HepG2 (cell line): Measurements from ENCODE around the gene ZNF428. TPM values are rescaled to one million over a fixed set of nuclear protein-coding genes. Genes with fewer than 3 reads are reported as not detected.

Source experiments
- ATAC-seq: fragments of 200-7000 bp; cut with Tn5 transposase; 3 replicates; pipeline ENCODE4 v1.9.1; 2020; ENCODE audit warnings: mild to moderate bottlenecking, moderate library complexity
- BruUV-seq: library from RNA; stranded (reverse); fragments of 400-500 nt; replicated peaks from 2 replicates; lab custom pipeline; 2021; lab: Mats Ljungman, UMichigan
- CTCF ChIA-PET: fragments of 300-600 bp; formaldehyde crosslinking; extraction: SDS; loops from one replicate; lab custom pipeline; 2021; ENCODE audit warnings: low total read pairs, inconsistent platforms, low intra/inter-chr PET ratio; lab: Yijun Ruan, JAX
- POLR2A ChIA-PET: fragments of 350-600 bp; sonication (Branson Sonifier 250); formaldehyde crosslinking; loops from one replicate; lab custom pipeline; 2020; ENCODE audit warnings: antibody characterized with exemption, inconsistent platforms; lab: Yijun Ruan, JAX
- DNase-seq: peaks from one replicate; pipeline ENCODE4 v3.0.0-alpha.2; 2015; ENCODE audit warnings: low spot score
- FAIRE-seq: peaks from 3 replicates; lab custom pipeline; 2011; peaks lifted over from hg19 to GRCh38; lab: Jason Lieb, UNC
- H2AFZ ChIP-seq: one replicate; pipeline ENCODE4 v1.6.1; 2011; ENCODE audit warnings: low read length, inconsistent platforms
- H3K27ac ChIP-seq: fragments of 300-600 bp; 3 replicates; pipeline ENCODE4 v1.8.0; 2011; ENCODE audit warnings: mixed run types, mild to moderate bottlenecking, mixed read lengths, low read length, inconsistent platforms; ENCODE audit not compliant: insufficient read depth; ENCODE audit errors: extremely low read length
- H3K27me3 ChIP-seq, 2 experiments: fragments of 200-600 bp in 1 of 2; 2 replicates in 1 of 2; 3 replicates in 1 of 2; pipeline versions ENCODE4 v1.6.0 to v1.8.0; 2011; ENCODE audit warnings: low read length in 2 of 2, mild to moderate bottlenecking in 2 of 2, moderate library complexity in 2 of 2, inconsistent platforms in 1 of 2; ENCODE audit not compliant: insufficient read depth in 2 of 2, control insufficient read depth in 1 of 2
- H3K36me3 ChIP-seq, 2 experiments: fragments of 200-600 bp in 1 of 2; replicated peaks in 1 of 2; 2 replicates in 1 of 2; 3 replicates in 1 of 2; pipeline versions ENCODE4 v1.5.1 to v1.8.0; 2011; ENCODE audit warnings: low read length in 2 of 2, inconsistent platforms in 1 of 2; ENCODE audit not compliant: insufficient read depth in 2 of 2, control insufficient read depth in 1 of 2
- H3K4me1 ChIP-seq: 2 replicates; pipeline ENCODE4 v1.5.1; 2012; ENCODE audit warnings: low read length, inconsistent platforms; ENCODE audit not compliant: insufficient read depth
- H3K4me2 ChIP-seq: 2 replicates; pipeline ENCODE4 v1.6.0; 2011; ENCODE audit warnings: low read depth, low read length, inconsistent platforms
- H3K4me3 ChIP-seq, 3 experiments: fragments of 200-600 bp in 1 of 3; sonication (generic), shearing (Covaris generic) in 1 of 3; replicated peaks in 1 of 3; 2 replicates each; pipeline ENCODE4 v1.5.1; 2011 to 2016; ENCODE audit warnings: low read length in 3 of 3, inconsistent platforms in 2 of 3, low read depth in 2 of 3, mild to moderate bottlenecking in 2 of 3, control low read depth in 1 of 3, mixed read lengths in 1 of 3; ENCODE audit not compliant: insufficient read depth in 1 of 3
- H3K79me2 ChIP-seq: one replicate; pipeline ENCODE4 v1.6.1; 2011; ENCODE audit warnings: low read length, inconsistent platforms; ENCODE audit not compliant: insufficient read depth
- H3K9ac ChIP-seq: 2 replicates; pipeline ENCODE4 v1.6.0; 2011; ENCODE audit warnings: mild to moderate bottlenecking, low read depth, low read length, inconsistent platforms; ENCODE audit not compliant: insufficient read depth
- H3K9me3 ChIP-seq: 2 replicates; pipeline ENCODE4 v1.5.1; 2012; ENCODE audit warnings: mild to moderate bottlenecking, low read length
- H4K20me1 ChIP-seq: 2 replicates; pipeline ENCODE4 v1.6.0; 2011; ENCODE audit warnings: inconsistent platforms, mild to moderate bottlenecking, low read length, moderate library complexity; ENCODE audit not compliant: insufficient read depth
- AGO2 ChIP-seq: fragments of 200-400 bp; formaldehyde crosslinking; optimal IDR thresholded peaks from 2 replicates; pipeline ENCODE3; 2017; ENCODE audit warnings: mild to moderate bottlenecking, low read depth, low read length, moderate library complexity
- DZIP1 ChIP-seq: sonication (generic); formaldehyde crosslinking; IDR thresholded peaks from 2 replicates; pipeline ENCODE4 v1.5.0; 2020; ENCODE audit warnings: mild to moderate bottlenecking, missing genetic modification reagents
- MATR3 ChIP-seq: sonication (generic); formaldehyde crosslinking; IDR thresholded peaks from 2 replicates; pipeline ENCODE4 v1.4.0; 2020; ENCODE audit warnings: missing genetic modification reagents
- ZNF598 ChIP-seq: sonication (generic); formaldehyde crosslinking; IDR thresholded peaks from 2 replicates; pipeline ENCODE4 v1.5.1; 2020; ENCODE audit warnings: mild to moderate bottlenecking, missing genetic modification reagents, borderline replicate concordance
- ZNF724P ChIP-seq: sonication (generic); formaldehyde crosslinking; IDR thresholded peaks from 2 replicates; pipeline ENCODE4 v1.8.0; 2022; ENCODE audit warnings: missing genetic modification reagents, borderline replicate concordance
- WGBS: methylation state at CpG from one replicate; pipeline ENCODE4 v1.1.6; 2017; ENCODE audit warnings: low lambda C conversion rate; 5-methylcytosine and 5-hydroxymethylcytosine counted together
- in situ Hi-C: cut with HindIII; loops from 2 replicates; pipeline ENCODE4 v1.10.0; 2017; ENCODE audit warnings: low pct_unique_long_range_greater_than_20kb; ENCODE audit not compliant: extremely low pct_ligation_motif_present
- intact Hi-C: fragments of 100-400 bp; cut with micrococcal nuclease; formaldehyde crosslinking; loops from one replicate; pipeline ENCODE4 v1.10.0; 2022; ENCODE audit not compliant: unreplicated experiment
- polyA plus RNA-seq, 8 experiments: library from polyadenylated mRNA; depleted of rRNA in 3 of 8; stranded (reverse) in 7 of 8; unstranded in 1 of 8; fragments of >200 nt; fragmentation: Illumina TruSeq in 4 of 8; extraction: Trizol in 4 of 8; gene quantifications; 2 replicates each; pipeline versions ENCODE4 v1.2.1 to v1.2.3, GENCODE V29; 2011 to 2016; ENCODE audit warnings: low read depth in 4 of 8, missing spikeins in 1 of 8, mixed read lengths in 1 of 8; ENCODE audit not compliant: insufficient read depth in 1 of 8
- total RNA-seq, 5 experiments: library from RNA; depleted of rRNA; stranded (reverse); fragments of >200 nt; fragmentation: Illumina TruSeq; extraction: Trizol; gene quantifications; 2 replicates each; pipeline ENCODE4 v1.2.3, GENCODE V29; 2016; ENCODE audit warnings: low read depth in 1 of 5

Gene ZNF428
- total and polyA plus RNA-seq, 2 of the 13 experiments (the other 11 are each of a cell fraction or from before 2014, with no cell fraction given) = 10.4 to 26.9 TPM

- Histone ChIP-seq H2AFZ (no peak overlapping the region), H4K20me1 (no peaks in the 10 kb centered on the region), H3K27ac (no peak overlapping the region), H3K9me3 (no peaks in the 10 kb centered on the region), H3K4me2 (no peak overlapping the region), H3K9ac (no peak overlapping the region), H3K4me3 (no peak overlapping the region), H3K4me1 (peaks cover 14% of the 10 kb centered on the region), H3K27me3 (no peaks in the 10 kb centered on the region), H3K79me2 (peaks cover 3% of the 10 kb centered on the region), H3K36me3 (peaks cover 0 to 2% of the 10 kb centered on the region in 2 experiments; a peak in 1 of 5 replicates)
- in situ Hi-C loops (no loop called here), intact Hi-C loops (no loop called here)
- DNase-seq (no peak), ATAC-seq (no peak), FAIRE-seq (no peak)
- ChIA-PET POLR2A (interaction anchor here (1.0 kb wide), 1 partner anchor 11 kb away, joined by 5 read pairs; no protein-coding TSS in a partner anchor), CTCF (no interaction called here)
- no peak for TF ChIP-seq ZNF598 (CRISPR knock-in tag)
- no peak for TF ChIP-seq ZNF724P (CRISPR knock-in tag)
- TF ChIP-seq DZIP1 = no peak
- no peak for TF ChIP-seq MATR3 (CRISPR knock-in tag)
- TF ChIP-seq AGO2 = peak; percentile 88
- 97% methylated on average over 35 of the region's 35 CpGs for WGBS
- no TSS peak for BruUV-seq
Measured at GRCh38 chr19:43623889-43624670, 4.7 kb upstream of the ZNF428 start.
